ENCODE results near the gene PNPLA6. TPM values are rescaled to one million over a fixed set of nuclear protein-coding genes. Genes with fewer than 3 reads are reported as not detected.

Gene PNPLA6
- total and polyA plus RNA-seq, 2 of the 13 experiments (the other 11 are each of a cell fraction or from before 2014, with no cell fraction given) = 24.9 to 28.2 TPM

DNA sequence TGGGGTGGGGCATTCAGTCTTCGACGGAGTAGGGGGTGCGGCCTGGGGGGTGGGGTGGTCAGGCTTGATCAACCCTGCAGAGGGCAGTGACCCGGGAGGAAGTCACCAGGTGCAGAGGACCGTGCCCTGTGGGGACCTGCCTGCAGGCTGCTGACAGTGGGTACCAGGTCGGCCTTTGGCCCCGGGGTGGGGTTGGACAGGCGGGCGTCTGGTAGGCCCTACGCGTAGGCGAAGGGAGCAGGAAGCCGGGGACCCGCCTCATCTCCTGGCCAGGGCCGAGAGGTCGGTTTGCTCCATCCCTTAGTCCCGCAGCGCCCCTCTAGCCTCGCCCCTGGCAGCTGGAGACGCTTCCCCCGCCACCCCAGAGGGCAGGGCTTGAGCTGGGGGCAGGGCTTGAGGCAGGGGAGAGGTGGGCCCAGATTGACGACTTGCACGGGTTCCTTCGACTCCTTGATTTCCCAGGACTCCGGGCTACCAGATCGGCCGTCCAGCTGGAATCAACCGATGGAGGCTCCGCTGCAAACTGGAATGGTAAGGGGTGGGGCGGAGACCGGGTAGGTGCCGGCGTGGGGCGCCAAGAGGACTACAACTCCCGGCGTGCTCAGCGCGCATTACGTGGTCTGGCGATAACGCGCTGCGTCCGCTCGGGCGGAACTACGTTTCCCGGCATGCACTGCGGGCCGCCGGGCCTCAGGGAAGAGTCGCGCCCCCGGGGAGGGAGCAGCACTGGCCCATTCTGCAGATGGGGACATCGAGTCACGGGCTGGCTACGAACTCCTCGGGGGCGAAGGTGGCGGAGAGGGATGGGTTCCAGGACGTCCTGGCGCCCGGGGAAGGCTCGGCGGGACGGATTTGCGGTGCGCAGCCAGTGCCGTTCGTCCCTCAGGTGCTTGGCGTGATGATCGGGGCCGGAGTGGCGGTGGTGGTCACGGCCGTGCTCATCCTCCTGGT lies at the start of gene PNPLA6 (continued):
- no peak; the same call in 1 of the 2 replicates for TF ChIP-seq REPIN1 (CRISPR knock-in tag; IDR thresholded peaks at IDR 0.05; ENCODE audit: borderline replicate concordance, low read depth)
- TF ChIP-seq CENPT (CRISPR knock-in tag; IDR thresholded peaks at IDR 0.05; ENCODE audit: low read depth) = no peak
- peak; percentile 92 for TF ChIP-seq KDM1A (CRISPR knock-in tag; IDR thresholded peaks at IDR 0.05)
- TF ChIP-seq MIER2 (CRISPR knock-in tag; IDR thresholded peaks at IDR 0.05) = peak; percentile 65; the same call in 1 of the 2 replicates
- peak; percentile 49; the same call in 1 of the 2 replicates for TF ChIP-seq HIVEP1 (CRISPR knock-in tag; IDR thresholded peaks at IDR 0.05)
- TF ChIP-seq, protein P1, sequence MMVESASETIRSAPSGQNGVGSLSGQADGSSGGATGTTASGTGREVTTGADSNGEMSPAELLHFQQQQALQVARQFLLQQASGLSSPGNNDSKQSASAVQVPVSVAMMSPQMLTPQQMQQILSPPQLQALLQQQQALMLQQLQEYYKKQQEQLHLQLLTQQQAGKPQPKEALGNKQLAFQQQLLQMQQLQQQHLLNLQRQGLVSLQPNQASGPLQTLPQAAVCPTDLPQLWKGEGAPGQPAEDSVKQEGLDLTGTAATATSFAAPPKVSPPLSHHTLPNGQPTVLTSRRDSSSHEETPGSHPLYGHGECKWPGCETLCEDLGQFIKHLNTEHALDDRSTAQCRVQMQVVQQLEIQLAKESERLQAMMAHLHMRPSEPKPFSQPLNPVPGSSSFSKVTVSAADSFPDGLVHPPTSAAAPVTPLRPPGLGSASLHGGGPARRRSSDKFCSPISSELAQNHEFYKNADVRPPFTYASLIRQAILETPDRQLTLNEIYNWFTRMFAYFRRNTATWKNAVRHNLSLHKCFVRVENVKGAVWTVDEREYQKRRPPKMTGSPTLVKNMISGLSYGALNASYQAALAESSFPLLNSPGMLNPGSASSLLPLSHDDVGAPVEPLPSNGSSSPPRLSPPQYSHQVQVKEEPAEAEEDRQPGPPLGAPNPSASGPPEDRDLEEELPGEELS (CRISPR knock-in tag; IDR thresholded peaks at IDR 0.05) = peak; percentile 32; the same call in 1 of the 2 replicates
- TF ChIP-seq, protein P2, sequence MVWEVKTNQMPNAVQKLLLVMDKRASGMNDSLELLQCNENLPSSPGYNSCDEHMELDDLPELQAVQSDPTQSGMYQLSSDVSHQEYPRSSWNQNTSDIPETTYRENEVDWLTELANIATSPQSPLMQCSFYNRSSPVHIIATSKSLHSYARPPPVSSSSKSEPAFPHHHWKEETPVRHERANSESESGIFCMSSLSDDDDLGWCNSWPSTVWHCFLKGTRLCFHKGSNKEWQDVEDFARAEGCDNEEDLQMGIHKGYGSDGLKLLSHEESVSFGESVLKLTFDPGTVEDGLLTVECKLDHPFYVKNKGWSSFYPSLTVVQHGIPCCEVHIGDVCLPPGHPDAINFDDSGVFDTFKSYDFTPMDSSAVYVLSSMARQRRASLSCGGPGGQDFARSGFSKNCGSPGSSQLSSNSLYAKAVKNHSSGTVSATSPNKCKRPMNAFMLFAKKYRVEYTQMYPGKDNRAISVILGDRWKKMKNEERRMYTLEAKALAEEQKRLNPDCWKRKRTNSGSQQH (CRISPR knock-in tag; IDR thresholded peaks at IDR 0.05; ENCODE audit: low read depth) = no peak; the same call in 1 of the 2 replicates
- peak; percentile 85 for TF ChIP-seq CBFB (CRISPR knock-in tag; IDR thresholded peaks at IDR 0.05)
- TF ChIP-seq, protein P3, sequence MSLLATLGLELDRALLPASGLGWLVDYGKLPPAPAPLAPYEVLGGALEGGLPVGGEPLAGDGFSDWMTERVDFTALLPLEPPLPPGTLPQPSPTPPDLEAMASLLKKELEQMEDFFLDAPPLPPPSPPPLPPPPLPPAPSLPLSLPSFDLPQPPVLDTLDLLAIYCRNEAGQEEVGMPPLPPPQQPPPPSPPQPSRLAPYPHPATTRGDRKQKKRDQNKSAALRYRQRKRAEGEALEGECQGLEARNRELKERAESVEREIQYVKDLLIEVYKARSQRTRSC (CRISPR knock-in tag; IDR thresholded peaks at IDR 0.05; ENCODE audit: low read depth) = peak; percentile 83; the same call in 1 of the 2 replicates
- peak; percentile 60; the same call in 1 of the 2 replicates for TF ChIP-seq ZNF768 (CRISPR knock-in tag; IDR thresholded peaks at IDR 0.05)
- no peak for TF ChIP-seq ZNF589 (CRISPR knock-in tag; conservative IDR thresholded peaks at IDR 0.05)
- TF ChIP-seq, protein P4, sequence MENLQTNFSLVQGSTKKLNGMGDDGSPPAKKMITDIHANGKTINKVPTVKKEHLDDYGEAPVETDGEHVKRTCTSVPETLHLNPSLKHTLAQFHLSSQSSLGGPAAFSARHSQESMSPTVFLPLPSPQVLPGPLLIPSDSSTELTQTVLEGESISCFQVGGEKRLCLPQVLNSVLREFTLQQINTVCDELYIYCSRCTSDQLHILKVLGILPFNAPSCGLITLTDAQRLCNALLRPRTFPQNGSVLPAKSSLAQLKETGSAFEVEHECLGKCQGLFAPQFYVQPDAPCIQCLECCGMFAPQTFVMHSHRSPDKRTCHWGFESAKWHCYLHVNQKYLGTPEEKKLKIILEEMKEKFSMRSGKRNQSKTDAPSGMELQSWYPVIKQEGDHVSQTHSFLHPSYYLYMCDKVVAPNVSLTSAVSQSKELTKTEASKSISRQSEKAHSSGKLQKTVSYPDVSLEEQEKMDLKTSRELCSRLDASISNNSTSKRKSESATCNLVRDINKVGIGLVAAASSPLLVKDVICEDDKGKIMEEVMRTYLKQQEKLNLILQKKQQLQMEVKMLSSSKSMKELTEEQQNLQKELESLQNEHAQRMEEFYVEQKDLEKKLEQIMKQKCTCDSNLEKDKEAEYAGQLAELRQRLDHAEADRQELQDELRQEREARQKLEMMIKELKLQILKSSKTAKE (CRISPR knock-in tag; IDR thresholded peaks at IDR 0.05; ENCODE audit: borderline replicate concordance) = no peak; the same call in 1 of the 2 replicates
- TF ChIP-seq ZNF274 (CRISPR knock-in tag; IDR thresholded peaks at IDR 0.05) = peak; percentile 40; the same call in 1 of the 2 replicates
- peak; percentile 39; the same call in 1 of the 2 replicates for TF ChIP-seq ZNF383 (CRISPR knock-in tag; IDR thresholded peaks at IDR 0.05; ENCODE audit: borderline replicate concordance)
- no peak for TF ChIP-seq RBAK (CRISPR knock-in tag; IDR thresholded peaks at IDR 0.05)
- no peak for TF ChIP-seq ZNF354B (CRISPR knock-in tag; IDR thresholded peaks at IDR 0.05)
- no peak for TF ChIP-seq ZFP36L2 (CRISPR knock-in tag; IDR thresholded peaks at IDR 0.05)
- TF ChIP-seq SCMH1 (CRISPR knock-in tag; IDR thresholded peaks at IDR 0.05; ENCODE audit: borderline replicate concordance) = no peak
- no peak for TF ChIP-seq NR2F1 (CRISPR knock-in tag; IDR thresholded peaks at IDR 0.05)
- TF ChIP-seq ZNF674 (CRISPR knock-in tag; IDR thresholded peaks at IDR 0.05; ENCODE audit: low read depth) = no peak
- no peak for TF ChIP-seq ZNF878 (CRISPR knock-in tag; IDR thresholded peaks at IDR 0.05)
- TF ChIP-seq KLF6 (CRISPR knock-in tag; IDR thresholded peaks at IDR 0.05) = 0 out of 2 replicates have a peak, but pooled peaks have one; percentile 23

Measured in HepG2 (cell line).